ENCODE data around the gene TMIGD1. TPM values are rescaled to one million over a fixed set of nuclear protein-coding genes. Genes with fewer than 3 reads are reported as not detected.

The TMIGD1 gene
- total RNA-seq, 4 donors from 2014 or later, result not detected

- TF ChIP-seq CTCF (IDR thresholded peaks at IDR 0.05; ENCODE audit: low read depth), result no peak
Measured at GRCh38 chr17:30297715-30298114, 36.1 kb downstream of the TMIGD1 start.

- TF ChIP-seq CTCF (IDR thresholded peaks at IDR 0.05; ENCODE audit: low read depth), result no peak
Measured at GRCh38 chr17:30296499-30297080, 37.3 kb downstream of the TMIGD1 start.

GRCh38 chr17:30292286-30292858, 41.5 kb downstream of the TMIGD1 start:
- TF ChIP-seq CTCF (IDR thresholded peaks at IDR 0.05; ENCODE audit: low read depth), result no peak

GRCh38 chr17:30291543-30292285, 42.1 kb downstream of the TMIGD1 start, which contains the start of gene BLMH:
BLMH (minus strand) TSS chr17:30291944; CDS start chr17:30291819, 125 bp downstream.
- no peak for TF ChIP-seq CTCF (IDR thresholded peaks at IDR 0.05; ENCODE audit: low read depth)

- no peak for TF ChIP-seq CTCF (IDR thresholded peaks at IDR 0.05; ENCODE audit: low read depth)
Measured at GRCh38 chr17:30290696-30291542, 42.9 kb downstream of the TMIGD1 start.

GRCh38 chr17:30290077-30290476, 43.8 kb downstream of the TMIGD1 start:
- TF ChIP-seq CTCF (IDR thresholded peaks at IDR 0.05; ENCODE audit: low read depth), result no peak
